Activated CD8-positive, alpha-beta T cell treated with anti-CD3 and anti-CD28 coated beads for 36 hours (primary cell): ENCODE results near the gene TGIF1. TPM values are rescaled to one million over a fixed set of nuclear protein-coding genes. Genes with fewer than 3 reads are reported as not detected.
A peak's percentile ranks its signal among the peaks of the same experiment; 100 is the strongest.

Source experiments
- ATAC-seq: fragments of 200-7000 bp; cut with Tn5 transposase; one replicate; pipeline ENCODE4 v1.10.0; 2021; ENCODE audit warnings: mild to moderate bottlenecking, moderate library complexity
- CTCF ChIA-PET: fragments of 350-600 bp; sonication (Branson Sonifier 250); formaldehyde crosslinking; loops from one replicate; lab custom pipeline; 2021; ENCODE audit warnings: antibody characterized with exemption; lab: Charles Lee
- POLR2A ChIA-PET: fragments of 350-600 bp; sonication (Branson Sonifier 250); formaldehyde crosslinking; loops from one replicate; lab custom pipeline; 2021; ENCODE audit warnings: antibody characterized with exemption; lab: Charles Lee
- DNase-seq: peaks from one replicate; pipeline ENCODE4 v3.0.0-alpha.2; 2020
- H3K27ac Mint-ChIP-seq: one replicate; pipeline ENCODE4 v1.8.0; 2021; ENCODE audit warnings: mild to moderate bottlenecking, mixed read lengths
- H3K27me3 Mint-ChIP-seq: one replicate; pipeline ENCODE4 v1.8.0; 2021; ENCODE audit warnings: mixed read lengths
- H3K36me3 Mint-ChIP-seq: one replicate; pipeline ENCODE4 v1.8.0; 2021; ENCODE audit warnings: low read depth, mixed read lengths
- H3K4me1 Mint-ChIP-seq: one replicate; pipeline ENCODE4 v1.8.0; 2021; ENCODE audit warnings: low read depth, mixed read lengths
- H3K4me3 Mint-ChIP-seq: one replicate; pipeline ENCODE4 v1.8.0; 2021; ENCODE audit warnings: mild to moderate bottlenecking, moderate library complexity, mixed read lengths
- H3K9me3 Mint-ChIP-seq: one replicate; pipeline ENCODE4 v1.8.0; 2021; ENCODE audit warnings: mixed read lengths
- intact Hi-C: fragments of 100-400 bp; cut with micrococcal nuclease; formaldehyde crosslinking; loops from one replicate; pipeline ENCODE4 v1.10.0; 2022
- total RNA-seq, 2 experiments: library from RNA; stranded (reverse); gene quantifications; one replicate each; pipeline ENCODE4 v1.2.3, GENCODE V29; 2021
- TF ChIP-seq, protein P1 (sequence below): fragments of 200-600 bp; IDR thresholded peaks from one replicate; pipeline ENCODE4 v1.8.0; 2022; ENCODE audit warnings: antibody characterized with exemption, mild to moderate bottlenecking

TGIF1 gene
- total RNA-seq, 2 experiments from 2014 or later, result 33.3 to 34.5 TPM

DNA sequence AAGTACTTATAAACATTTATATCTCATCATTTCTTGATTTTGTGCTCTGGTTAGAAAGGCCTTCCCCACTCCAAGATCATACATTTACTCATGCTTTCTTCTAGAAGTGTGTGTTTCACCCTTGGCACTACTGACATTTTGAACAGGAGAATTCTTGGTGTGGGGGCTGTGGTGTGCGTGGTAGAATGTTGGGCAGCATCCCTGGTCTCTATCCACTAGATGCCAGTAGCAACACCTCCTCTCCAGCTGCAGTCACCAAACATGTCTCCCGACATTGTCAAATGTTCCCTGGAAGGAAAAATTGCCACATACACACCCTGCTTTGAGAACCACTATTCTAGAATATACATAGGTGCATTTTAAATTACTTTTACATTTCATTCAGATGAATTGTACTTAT is 8.7 kb upstream of the TGIF1 start:
- ATAC-seq, result peak; percentile 64

DNA sequence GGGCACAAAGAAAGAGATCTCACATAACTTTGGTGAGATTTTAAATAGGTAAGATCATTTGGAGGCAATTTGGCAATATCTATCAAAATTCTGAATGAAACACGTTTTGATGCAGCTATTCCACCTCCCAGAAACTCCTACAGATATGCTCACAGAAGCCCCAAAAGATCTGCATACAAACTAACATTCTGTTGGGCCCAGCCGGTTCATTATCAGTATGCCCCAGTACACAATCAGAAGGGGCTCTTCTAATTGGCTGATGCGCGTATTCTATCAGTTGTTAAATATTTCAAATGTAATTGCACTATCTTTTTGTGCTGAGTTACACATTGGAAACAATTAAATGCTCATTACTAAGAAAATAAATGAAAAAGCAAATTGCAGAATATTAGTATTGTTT is 7.1 kb upstream of the TGIF1 start:
- H3K27me3 Mint-ChIP-seq, result no peaks in the 10 kb centered on the region
- intact Hi-C loops, result no loop called here
- TF ChIP-seq, protein P1, sequence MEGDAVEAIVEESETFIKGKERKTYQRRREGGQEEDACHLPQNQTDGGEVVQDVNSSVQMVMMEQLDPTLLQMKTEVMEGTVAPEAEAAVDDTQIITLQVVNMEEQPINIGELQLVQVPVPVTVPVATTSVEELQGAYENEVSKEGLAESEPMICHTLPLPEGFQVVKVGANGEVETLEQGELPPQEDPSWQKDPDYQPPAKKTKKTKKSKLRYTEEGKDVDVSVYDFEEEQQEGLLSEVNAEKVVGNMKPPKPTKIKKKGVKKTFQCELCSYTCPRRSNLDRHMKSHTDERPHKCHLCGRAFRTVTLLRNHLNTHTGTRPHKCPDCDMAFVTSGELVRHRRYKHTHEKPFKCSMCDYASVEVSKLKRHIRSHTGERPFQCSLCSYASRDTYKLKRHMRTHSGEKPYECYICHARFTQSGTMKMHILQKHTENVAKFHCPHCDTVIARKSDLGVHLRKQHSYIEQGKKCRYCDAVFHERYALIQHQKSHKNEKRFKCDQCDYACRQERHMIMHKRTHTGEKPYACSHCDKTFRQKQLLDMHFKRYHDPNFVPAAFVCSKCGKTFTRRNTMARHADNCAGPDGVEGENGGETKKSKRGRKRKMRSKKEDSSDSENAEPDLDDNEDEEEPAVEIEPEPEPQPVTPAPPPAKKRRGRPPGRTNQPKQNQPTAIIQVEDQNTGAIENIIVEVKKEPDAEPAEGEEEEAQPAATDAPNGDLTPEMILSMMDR, result no peak
- no peak overlapping the region for H3K27ac Mint-ChIP-seq
- H3K4me3 Mint-ChIP-seq, result no peak overlapping the region
- no peak for ATAC-seq
- CTCF ChIA-PET, result interaction anchor here (2.2 kb wide), 1 partner anchor 24 kb away, joined by 5 read pairs; no protein-coding TSS in a partner anchor
- H3K4me1 Mint-ChIP-seq, result peaks cover 17% of the 10 kb centered on the region
- no peaks in the 10 kb centered on the region for H3K9me3 Mint-ChIP-seq
- no peak for DNase-seq
- POLR2A ChIA-PET, result no interaction called here
- H3K36me3 Mint-ChIP-seq, result no peaks in the 10 kb centered on the region

More for the DNA sequence above, 8.7 kb upstream of the TGIF1 start:
- Mint-ChIP-seq H3K4me1 (peaks cover 4% of the 10 kb centered on the region), H3K4me3 (no peak overlapping the region), H3K9me3 (no peaks in the 10 kb centered on the region), H3K36me3 (no peaks in the 10 kb centered on the region), H3K27ac (no peak overlapping the region), H3K27me3 (peaks cover 2% of the 10 kb centered on the region)
- ChIA-PET POLR2A (no interaction called here), CTCF (interaction anchor here (0.6 to 2.2 kb wide), 9 partner anchors 13 to 225 kb away, joined by 3 to 9 read pairs (median 5); no protein-coding TSS in a partner anchor)
- TF ChIP-seq, protein P1, result no peak
- intact Hi-C loops, result no loop called here
- DNase-seq, result peak; percentile 41

DNA sequence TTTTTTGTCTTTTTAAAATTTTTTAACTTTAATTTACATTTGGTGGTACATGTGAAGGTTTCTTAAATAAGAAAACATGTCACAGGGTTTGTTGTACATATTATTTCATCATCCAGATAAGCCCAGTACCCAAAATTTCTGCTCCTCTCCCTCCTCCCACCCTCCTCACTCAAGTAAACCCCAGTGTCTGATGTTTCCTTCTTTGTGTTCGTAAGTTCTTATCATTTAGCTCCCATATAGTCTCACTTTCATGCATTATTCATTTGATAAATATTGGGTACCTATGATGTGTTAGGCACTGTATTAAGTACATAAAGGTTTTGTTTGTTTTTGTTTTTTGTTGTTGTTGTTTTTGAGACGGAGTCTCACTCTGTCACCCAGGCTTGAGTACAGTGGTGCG is 5.7 kb upstream of the TGIF1 start:
- no peak overlapping the region for H3K27ac Mint-ChIP-seq

DNA sequence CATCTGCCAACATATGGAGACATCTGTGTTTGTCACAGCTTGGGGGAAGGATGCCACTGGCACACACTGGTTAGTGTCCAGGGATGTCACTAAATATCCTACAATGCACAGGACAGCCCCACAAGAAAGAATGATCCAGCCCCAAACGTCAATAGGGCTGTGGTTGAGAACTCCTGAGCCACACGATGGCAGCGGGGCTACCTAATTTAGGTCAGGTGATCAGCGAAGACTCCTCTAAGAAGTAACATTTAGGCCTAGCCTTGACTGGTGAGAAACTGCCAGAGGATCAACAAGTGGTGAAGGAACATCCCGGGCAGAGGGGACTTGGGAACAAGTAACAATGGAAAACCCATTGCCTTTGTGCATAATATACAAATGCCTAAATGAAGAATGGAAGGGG is 5.0 kb upstream of the TGIF1 start:
- no peak overlapping the region for H3K4me3 Mint-ChIP-seq
- no peaks in the 10 kb centered on the region for H3K9me3 Mint-ChIP-seq
- H3K4me1 Mint-ChIP-seq, result peaks cover 17% of the 10 kb centered on the region
- CTCF ChIA-PET, result interaction anchor here (1.3 to 3.5 kb wide), 2 partner anchors 10 to 150 kb away, joined by 5 to 21 read pairs; no protein-coding TSS in a partner anchor
- no peak for ATAC-seq
- POLR2A ChIA-PET, result no interaction called here
- TF ChIP-seq, protein P1, result no peak
- no peak overlapping the region for H3K27ac Mint-ChIP-seq
- no peaks in the 10 kb centered on the region for H3K27me3 Mint-ChIP-seq
- intact Hi-C loops, result no loop called here
- H3K36me3 Mint-ChIP-seq, result peaks cover 1% of the 10 kb centered on the region
- DNase-seq, result no peak

More for the DNA sequence above, 5.7 kb upstream of the TGIF1 start:
- Mint-ChIP-seq H3K4me1 (peaks cover 17% of the 10 kb centered on the region), H3K4me3 (no peak overlapping the region), H3K27me3 (no peaks in the 10 kb centered on the region), H3K9me3 (no peaks in the 10 kb centered on the region), H3K36me3 (no peaks in the 10 kb centered on the region)
- POLR2A ChIA-PET, result no interaction called here
- intact Hi-C loops, result no loop called here
- TF ChIP-seq, protein P1, result no peak
- DNase-seq (no peak), ATAC-seq (no peak)
- CTCF ChIA-PET, result no interaction called here

DNA sequence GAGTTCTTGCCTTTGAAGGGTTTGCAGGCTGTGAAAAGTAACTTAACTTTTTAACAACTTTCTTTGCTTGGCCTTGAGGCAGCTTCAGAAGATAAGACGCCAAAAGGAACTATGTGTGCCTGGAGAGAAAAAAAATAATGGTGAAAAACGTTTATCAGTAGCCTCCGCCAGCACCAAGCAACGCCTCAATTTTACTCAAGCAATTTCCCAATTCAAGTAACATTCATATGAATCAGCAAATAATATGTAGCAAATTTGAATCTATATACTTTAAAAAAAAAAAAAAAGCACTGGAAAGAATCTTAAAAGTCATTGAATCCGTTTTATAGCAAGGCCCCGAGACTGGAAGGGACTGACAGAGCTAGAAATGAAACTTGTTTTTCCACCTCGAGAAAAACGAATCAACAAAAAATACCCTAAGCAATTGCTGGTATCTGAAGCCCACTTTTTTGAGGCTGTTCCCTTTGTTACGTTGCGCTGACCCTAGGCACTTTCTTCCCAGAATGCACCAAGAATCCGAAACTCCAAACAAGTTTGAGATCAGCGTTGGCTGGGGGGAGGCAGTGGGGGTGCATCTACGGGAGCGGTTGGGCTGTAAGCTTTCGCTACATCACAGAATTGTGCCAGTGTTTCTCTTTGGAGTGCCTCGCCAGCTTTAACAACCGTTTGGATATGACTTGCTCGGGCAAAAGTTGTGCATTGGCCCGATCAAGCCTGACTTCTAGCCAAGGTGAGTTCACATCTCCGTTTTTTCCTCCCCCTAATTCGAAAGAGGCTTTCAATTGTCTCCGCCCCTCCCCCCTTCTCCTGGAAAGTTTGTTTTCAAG is 2.7 kb upstream of the TGIF1 start:
- intact Hi-C loops, result no loop called here
- no peak for ATAC-seq
- H3K27me3 Mint-ChIP-seq, result no peaks in the 10 kb centered on the region
- TF ChIP-seq, protein P1, result no peak
- POLR2A ChIA-PET, result interaction anchor here (0.5 to 3.0 kb wide), 8 partner anchors 12 to 217 kb away, joined by 3 to 11 read pairs (median 4); no protein-coding TSS in a partner anchor
- H3K36me3 Mint-ChIP-seq, result peaks cover 11% of the 10 kb centered on the region
- DNase-seq, result no peak
- peaks cover 12% of the 10 kb centered on the region for H3K4me1 Mint-ChIP-seq
- H3K27ac Mint-ChIP-seq, result peak overlapping the region; percentile 92
- CTCF ChIA-PET, result interaction anchor here (0.7 to 3.5 kb wide), 9 partner anchors 9 to 219 kb away, joined by 3 to 21 read pairs (median 4); no protein-coding TSS in a partner anchor
- peak overlapping the region; percentile 94 for H3K4me3 Mint-ChIP-seq
- H3K9me3 Mint-ChIP-seq, result no peaks in the 10 kb centered on the region
